DMS53 treated with DMSO at 0.1 percent for 48 hours (cell line): ENCODE measurements around the gene PLBD2.

ENCODE experiments used
- DNase-seq: peaks from one replicate; lab custom pipeline; 2025; ENCODE audit not compliant: unreplicated experiment; lab: John Stamatoyannopoulos, UW

PLBD2 gene

GRCh38 chr12:113368331-113368730, 9.9 kb downstream of the PLBD2 start:
- no peak for DNase-seq

GRCh38 chr12:113369391-113369985, 11.1 kb downstream of the PLBD2 start:
- DNase-seq, result no peak

GRCh38 chr12:113370923-113371682, 12.7 kb downstream of the PLBD2 start:
- no peak for DNase-seq

- no peak for DNase-seq
These were observed 13.4 kb downstream of the PLBD2 start for GRCh38 chr12:113371808-113372207.

GRCh38 chr12:113372371-113372770, 14.0 kb downstream of the PLBD2 start:
- DNase-seq, result no peak

- DNase-seq, result no peak
These were observed 15.1 kb downstream of the PLBD2 start for GRCh38 chr12:113373440-113373839.

- no peak for DNase-seq
These were observed 15.6 kb downstream of the PLBD2 start for GRCh38 chr12:113373969-113374368.

GRCh38 chr12:113374823-113375428, 16.5 kb downstream of the PLBD2 start:
- no peak for DNase-seq

- no peak for DNase-seq
These were observed 19.9 kb downstream of the PLBD2 start for GRCh38 chr12:113378291-113378690.

GRCh38 chr12:113381220-113381619, 22.8 kb downstream of the PLBD2 start:
- DNase-seq, result no peak

- DNase-seq, result no peak
These were observed 23.8 kb downstream of the PLBD2 start for GRCh38 chr12:113382206-113382605.

GRCh38 chr12:113384778-113385177, 26.4 kb downstream of the PLBD2 start:
- DNase-seq, result no peak

- DNase-seq, result no peak
These were observed 27.0 kb downstream of the PLBD2 start for GRCh38 chr12:113385282-113385882.

GRCh38 chr12:113386866-113387566, 28.6 kb downstream of the PLBD2 start:
- no peak for DNase-seq

- DNase-seq, result no peak
These were observed 29.2 kb downstream of the PLBD2 start for GRCh38 chr12:113387631-113388030.

GRCh38 chr12:113388351-113388750, 30.0 kb downstream of the PLBD2 start:
- no peak for DNase-seq

GRCh38 chr12:113390064-113391043, 32.0 kb downstream of the PLBD2 start:
- no peak for DNase-seq

GRCh38 chr12:113391145-113391544, 32.8 kb downstream of the PLBD2 start:
- DNase-seq, result no peak

- no peak for DNase-seq
These were observed 33.4 kb downstream of the PLBD2 start for GRCh38 chr12:113391650-113392337.

- no peak for DNase-seq
These were observed 34.1 kb downstream of the PLBD2 start for GRCh38 chr12:113392520-113392919.
